ENCODE data around the gene NTRK3. TPM values are rescaled to one million over a fixed set of nuclear protein-coding genes. Genes with fewer than 3 reads are reported as not detected.

NTRK3 gene
- total and polyA plus RNA-seq, 2 of the 13 experiments (the other 11 are each of a cell fraction or from before 2014, with no cell fraction given), result not detected

DNA sequence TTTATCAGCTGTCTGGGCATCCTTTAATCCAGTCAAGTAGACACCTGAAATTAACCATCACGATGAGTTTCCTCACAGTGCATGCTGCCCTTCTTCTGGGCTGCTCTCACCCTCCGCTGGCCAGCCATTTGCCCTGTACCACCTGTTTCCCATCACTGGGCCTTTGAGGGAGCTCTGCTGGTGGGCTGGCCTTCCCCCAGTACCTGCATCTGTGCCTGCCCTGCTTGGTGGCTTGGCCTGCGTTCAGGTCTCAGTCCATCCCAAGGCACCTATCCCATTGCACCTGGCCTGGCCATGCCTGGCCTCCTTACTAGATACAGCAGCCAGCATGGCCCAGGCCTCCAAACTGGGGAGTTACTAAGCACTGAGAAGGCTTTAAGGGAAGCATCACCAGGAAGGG lies 413.2 kb downstream of the NTRK3 start:
- Histone ChIP-seq H3K9ac (ENCODE audit: insufficient read depth, low read depth, low read length) (no peak overlapping the region), H3K4me1 (ENCODE audit: insufficient read depth, low read length) (no peaks in the 10 kb centered on the region), H3K9me3 (ENCODE audit: low read length) (peaks cover 78% of the 10 kb centered on the region), H2AFZ (ENCODE audit: low read length) (no peak overlapping the region), H3K36me3 (replicated peaks in 1 of 2; ENCODE audit: control insufficient read depth in 1 of 2, insufficient read depth in 2 of 2, low read length in 2 of 2) (no peaks in the 10 kb centered on the region), H3K79me2 (ENCODE audit: insufficient read depth, low read length) (no peaks in the 10 kb centered on the region), H3K27ac (ENCODE audit: extremely low read length, insufficient read depth, low read length) (no peak overlapping the region), H4K20me1 (ENCODE audit: insufficient read depth, low read length) (no peaks in the 10 kb centered on the region), H3K4me3 (replicated peaks in 1 of 3; ENCODE audit: insufficient read depth in 1 of 3, low read depth in 2 of 3, low read length in 3 of 3) (no peak overlapping the region), H3K27me3 (ENCODE audit: control insufficient read depth in 1 of 2, insufficient read depth in 2 of 2, low read length in 2 of 2) (no peaks in the 10 kb centered on the region), H3K4me2 (ENCODE audit: low read depth, low read length) (no peak overlapping the region)
- intact Hi-C loops (cut with micrococcal nuclease; ENCODE audit: unreplicated experiment), result no loop called here
- POLR2A ChIA-PET, result no interaction called here
- WGBS (ENCODE audit: low lambda C conversion rate), result 29% methylated on average over 3 of the region's 3 CpGs
- ATAC-seq (no peak), DNase-seq (ENCODE audit: low spot score) (no peak), FAIRE-seq (no peak)
- in situ Hi-C loops (cut with HindIII; ENCODE audit: extremely low pct_ligation_motif_present, low pct_unique_long_range_greater_than_20kb), result no loop called here
- CTCF ChIA-PET (ENCODE audit: low intra/inter-chr PET ratio, low total read pairs), result no interaction called here
- BruUV-seq (replicated peaks), result no TSS peak
- TF ChIP-seq, protein P1, sequence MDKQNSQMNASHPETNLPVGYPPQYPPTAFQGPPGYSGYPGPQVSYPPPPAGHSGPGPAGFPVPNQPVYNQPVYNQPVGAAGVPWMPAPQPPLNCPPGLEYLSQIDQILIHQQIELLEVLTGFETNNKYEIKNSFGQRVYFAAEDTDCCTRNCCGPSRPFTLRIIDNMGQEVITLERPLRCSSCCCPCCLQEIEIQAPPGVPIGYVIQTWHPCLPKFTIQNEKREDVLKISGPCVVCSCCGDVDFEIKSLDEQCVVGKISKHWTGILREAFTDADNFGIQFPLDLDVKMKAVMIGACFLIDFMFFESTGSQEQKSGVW (CRISPR knock-in tag; IDR thresholded peaks at IDR 0.05; ENCODE audit: borderline replicate concordance), result no peak
- TF ChIP-seq IRX3 (CRISPR knock-in tag; IDR thresholded peaks at IDR 0.05; ENCODE audit: borderline replicate concordance, low read depth) (no peak), CENPX (CRISPR knock-in tag; IDR thresholded peaks at IDR 0.05) (no peak), DNMT3B (CRISPR knock-in tag; conservative IDR thresholded peaks at IDR 0.05) (no peak), ZNF549 (CRISPR knock-in tag; IDR thresholded peaks at IDR 0.05) (no peak), AGO2 (optimal IDR thresholded peaks at IDR 0.05; ENCODE audit: low read depth, low read length) (no peak), ZNF572 (CRISPR knock-in tag; IDR thresholded peaks at IDR 0.05) (no peak), ZNF460 (CRISPR knock-in tag; IDR thresholded peaks at IDR 0.05; ENCODE audit: borderline replicate concordance) (no peak), GTF3A (CRISPR knock-in tag; conservative IDR thresholded peaks at IDR 0.05) (no peak)
- TF ChIP-seq, protein P2, sequence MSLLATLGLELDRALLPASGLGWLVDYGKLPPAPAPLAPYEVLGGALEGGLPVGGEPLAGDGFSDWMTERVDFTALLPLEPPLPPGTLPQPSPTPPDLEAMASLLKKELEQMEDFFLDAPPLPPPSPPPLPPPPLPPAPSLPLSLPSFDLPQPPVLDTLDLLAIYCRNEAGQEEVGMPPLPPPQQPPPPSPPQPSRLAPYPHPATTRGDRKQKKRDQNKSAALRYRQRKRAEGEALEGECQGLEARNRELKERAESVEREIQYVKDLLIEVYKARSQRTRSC (CRISPR knock-in tag; IDR thresholded peaks at IDR 0.05; ENCODE audit: low read depth), result no peak
- TF ChIP-seq, protein P3, sequence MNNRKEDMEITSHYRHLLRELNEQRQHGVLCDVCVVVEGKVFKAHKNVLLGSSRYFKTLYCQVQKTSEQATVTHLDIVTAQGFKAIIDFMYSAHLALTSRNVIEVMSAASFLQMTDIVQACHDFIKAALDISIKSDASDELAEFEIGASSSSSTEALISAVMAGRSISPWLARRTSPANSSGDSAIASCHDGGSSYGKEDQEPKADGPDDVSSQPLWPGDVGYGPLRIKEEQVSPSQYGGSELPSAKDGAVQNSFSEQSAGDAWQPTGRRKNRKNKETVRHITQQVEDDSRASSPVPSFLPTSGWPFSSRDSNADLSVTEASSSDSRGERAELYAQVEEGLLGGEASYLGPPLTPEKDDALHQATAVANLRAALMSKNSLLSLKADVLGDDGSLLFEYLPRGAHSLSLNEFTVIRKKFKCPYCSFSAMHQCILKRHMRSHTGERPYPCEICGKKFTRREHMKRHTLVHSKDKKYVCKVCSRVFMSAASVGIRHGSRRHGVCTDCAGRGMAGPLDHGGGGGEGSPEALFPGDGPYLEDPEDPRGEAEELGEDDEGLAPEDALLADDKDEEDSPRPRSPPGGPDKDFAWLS (CRISPR knock-in tag; IDR thresholded peaks at IDR 0.05; ENCODE audit: borderline replicate concordance), result no peak
- TF ChIP-seq, protein P4, sequence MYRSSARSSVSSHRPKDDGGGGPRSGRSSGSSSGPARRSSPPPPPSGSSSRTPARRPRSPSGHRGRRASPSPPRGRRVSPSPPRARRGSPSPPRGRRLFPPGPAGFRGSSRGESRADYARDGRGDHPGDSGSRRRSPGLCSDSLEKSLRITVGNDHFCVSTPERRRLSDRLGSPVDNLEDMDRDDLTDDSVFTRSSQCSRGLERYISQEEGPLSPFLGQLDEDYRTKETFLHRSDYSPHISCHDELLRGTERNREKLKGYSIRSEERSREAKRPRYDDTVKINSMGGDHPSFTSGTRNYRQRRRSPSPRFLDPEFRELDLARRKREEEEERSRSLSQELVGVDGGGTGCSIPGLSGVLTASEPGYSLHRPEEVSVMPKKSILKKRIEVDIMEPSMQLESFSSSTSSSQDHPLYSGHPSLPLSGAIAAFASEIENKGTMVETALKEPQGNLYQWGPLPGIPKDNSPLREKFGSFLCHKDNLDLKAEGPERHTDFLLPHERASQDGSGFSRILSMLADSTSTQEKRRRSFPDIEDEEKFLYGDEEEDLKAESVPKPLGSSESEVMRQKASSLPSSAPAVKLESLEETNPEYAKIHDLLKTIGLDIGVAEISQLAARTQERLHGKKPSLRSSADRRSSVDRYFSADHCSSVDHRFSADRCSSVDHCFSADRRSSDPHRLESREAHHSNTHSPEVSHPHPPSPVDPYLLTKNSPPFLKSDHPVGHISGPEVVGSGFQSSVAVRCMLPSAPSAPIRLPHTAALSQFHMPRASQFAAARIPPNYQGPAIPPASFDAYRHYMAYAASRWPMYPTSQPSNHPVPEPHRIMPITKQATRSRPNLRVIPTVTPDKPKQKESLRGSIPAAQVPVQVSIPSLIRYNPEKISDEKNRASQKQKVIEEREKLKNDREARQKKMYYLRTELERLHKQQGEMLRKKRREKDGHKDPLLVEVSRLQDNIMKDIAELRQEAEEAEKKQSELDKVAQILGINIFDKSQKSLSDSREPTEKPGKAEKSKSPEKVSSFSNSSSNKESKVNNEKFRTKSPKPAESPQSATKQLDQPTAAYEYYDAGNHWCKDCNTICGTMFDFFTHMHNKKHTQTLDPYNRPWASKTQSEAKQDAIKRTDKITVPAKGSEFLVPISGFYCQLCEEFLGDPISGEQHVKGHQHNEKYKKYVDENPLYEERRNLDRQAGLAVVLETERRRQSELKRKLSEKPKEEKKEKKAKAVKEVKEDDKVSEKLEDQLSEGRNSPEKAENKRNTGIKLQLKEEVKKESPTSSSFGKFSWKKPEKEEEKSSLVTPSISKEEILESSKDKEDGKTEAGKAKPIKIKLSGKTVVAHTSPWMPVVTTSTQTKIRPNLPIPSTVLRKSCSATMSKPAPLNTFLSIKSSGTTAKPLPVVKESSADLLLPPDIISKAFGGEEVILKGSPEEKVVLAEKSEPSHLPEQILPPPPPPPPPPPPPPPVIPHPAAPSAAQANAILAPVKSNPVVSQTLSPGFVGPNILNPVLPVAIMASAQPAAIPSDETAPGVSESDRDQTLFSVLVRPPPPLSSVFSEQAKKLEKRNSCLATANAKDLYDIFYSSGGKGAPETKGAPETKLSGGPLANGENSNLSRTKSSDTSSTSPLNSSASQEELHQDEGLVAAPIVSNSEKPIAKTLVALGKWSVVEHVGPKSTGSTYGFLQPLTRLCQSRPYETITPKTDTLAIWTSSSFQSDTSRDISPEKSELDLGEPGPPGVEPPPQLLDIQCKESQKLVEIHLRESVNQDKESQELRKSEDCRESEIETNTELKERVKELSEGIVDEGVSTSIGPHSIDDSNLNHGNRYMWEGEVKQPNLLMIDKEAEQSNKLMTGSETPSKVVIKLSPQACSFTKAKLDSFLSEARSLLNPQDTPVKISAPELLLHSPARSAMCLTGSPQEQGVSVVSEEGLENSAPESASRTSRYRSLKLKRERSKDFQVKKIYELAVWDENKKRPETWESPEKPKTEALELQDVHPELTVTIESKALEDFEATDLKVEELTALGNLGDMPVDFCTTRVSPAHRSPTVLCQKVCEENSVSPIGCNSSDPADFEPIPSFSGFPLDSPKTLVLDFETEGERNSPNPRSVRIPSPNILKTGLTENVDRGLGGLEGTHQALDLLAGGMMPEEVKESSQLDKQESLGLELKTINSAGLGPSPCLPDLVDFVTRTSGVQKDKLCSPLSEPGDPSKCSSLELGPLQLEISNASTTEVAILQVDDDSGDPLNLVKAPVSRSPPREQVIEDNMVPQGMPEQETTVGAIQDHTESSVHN (CRISPR knock-in tag; IDR thresholded peaks at IDR 0.05), result no peak
